Myocyte (in vitro differentiated cells): Measurements from ENCODE around the gene RBM19. TPM values are rescaled to one million over a fixed set of nuclear protein-coding genes. Genes with fewer than 3 reads are reported as not detected.

Experiments
- DNase-seq: peaks from one replicate; pipeline ENCODE4 v3.0.0-alpha.2; 2012; ENCODE audit warnings: low read depth
- total RNA-seq: library from RNA; depleted of rRNA; stranded (reverse); fragments of >200 nt; gene quantifications from 2 replicates; pipeline ENCODE4 v1.2.3, GENCODE V29; 2014

Gene RBM19
- total RNA-seq, 1 donor from 2014 or later = 21.1 TPM

DNA sequence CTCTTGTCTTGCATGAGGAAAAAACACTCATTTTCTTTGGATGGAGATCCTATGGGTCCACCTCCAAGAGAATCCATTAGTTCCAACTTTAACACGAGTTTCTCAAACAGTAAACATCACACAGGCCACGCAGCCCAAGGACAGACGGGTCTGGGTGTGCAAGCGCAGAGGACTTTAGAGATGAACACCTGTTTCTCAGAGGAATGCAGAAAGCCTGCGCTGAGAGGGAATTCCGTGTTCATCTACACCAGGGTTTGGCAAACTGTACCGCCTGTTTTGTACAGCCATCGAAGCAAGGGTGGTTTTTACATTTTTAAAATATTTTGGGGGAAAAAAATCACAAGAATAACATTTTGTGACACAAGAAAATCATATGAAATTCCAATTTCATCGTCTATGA lies 79.4 kb downstream of the RBM19 start:
- DNase-seq = no peak

- no peak for DNase-seq
Observed at GRCh38 chr12:113884392-113884791, 81.7 kb downstream of the RBM19 start.

DNA sequence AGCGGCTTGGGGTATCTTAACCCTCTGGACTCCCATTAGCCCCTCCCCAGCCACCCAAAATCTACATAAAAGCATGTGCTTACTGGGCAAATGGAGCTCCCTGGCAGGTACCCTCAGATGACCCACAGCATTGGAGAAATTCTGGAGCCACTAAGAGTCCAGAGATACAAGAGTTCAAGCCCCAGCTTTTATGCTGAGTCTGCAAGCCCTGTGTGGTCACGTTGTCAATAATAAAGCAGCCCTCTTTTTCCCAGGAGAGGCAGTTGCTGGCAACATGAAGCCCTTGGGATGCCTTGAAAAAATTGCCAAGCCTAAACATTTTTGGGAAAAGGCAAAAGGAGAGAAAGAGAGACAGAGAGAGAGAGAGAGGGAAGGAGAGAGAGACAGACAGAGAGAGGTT lies 83.4 kb downstream of the RBM19 start:
- no peak for DNase-seq

- DNase-seq = no peak
Observed at GRCh38 chr12:113880988-113881962, 84.8 kb downstream of the RBM19 start.

DNA sequence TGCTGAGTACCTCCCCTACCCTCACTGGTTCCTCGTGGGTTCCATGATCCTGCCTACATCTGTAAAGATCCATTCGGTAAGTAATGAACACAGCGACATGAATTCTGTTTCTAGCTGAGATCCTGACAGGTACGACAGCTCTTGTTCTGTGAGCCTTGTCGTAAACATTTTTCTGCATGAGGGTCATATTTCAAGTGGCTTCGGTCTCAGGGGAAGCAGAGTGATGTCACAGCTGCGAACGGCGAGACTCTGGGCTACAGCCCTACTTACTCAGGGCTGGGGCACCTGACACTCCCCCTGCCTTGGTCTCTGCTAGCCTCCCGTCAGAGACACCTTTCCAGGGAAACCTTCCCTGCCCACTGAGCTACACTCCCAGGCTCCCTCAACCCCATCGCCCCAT lies 85.8 kb downstream of the RBM19 start:
- no peak for DNase-seq

DNA sequence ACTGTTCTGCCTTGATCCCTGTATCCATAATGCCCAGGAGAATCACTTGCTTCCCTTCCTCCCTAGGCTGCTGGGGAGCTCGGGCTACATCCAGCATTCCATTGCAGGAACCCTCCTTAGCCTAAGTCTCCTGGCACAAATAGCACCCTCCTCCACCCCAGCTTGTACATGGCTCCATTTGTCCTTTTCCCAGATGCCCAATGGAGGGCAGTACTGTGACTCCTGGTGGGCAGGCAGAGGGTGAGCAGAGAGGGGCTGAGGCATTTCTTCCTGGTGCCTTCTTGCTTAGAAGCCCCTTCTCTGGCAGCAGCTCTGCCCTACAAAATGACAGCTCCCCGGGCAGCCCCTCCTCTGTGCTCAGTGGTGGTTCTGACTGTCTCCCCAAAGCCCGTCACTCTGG lies 86.5 kb downstream of the RBM19 start:
- no peak for DNase-seq

GRCh38 chr12:113877607-113878006 lies 88.5 kb downstream of the RBM19 start:
- DNase-seq = no peak

DNA sequence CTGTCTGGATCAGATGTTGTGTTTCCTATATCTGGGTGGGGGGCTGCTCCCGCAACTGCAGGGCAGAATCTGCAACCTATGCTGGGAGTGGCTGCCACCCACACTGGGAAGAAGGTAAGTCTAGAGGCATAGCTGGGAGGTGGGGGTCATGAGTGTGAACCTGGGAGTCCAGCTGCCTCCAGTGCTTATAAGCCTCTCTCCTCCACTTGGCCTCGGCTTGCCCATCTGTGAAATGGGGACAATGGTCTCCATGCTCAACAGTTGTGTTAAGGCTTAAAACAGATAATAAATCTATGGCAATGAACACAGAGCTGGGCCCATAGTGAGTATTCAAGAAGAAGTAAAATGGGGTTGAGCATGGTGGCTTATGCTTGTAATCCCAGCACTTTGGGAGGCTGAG lies 90.0 kb downstream of the RBM19 start:
- no peak for DNase-seq

DNA sequence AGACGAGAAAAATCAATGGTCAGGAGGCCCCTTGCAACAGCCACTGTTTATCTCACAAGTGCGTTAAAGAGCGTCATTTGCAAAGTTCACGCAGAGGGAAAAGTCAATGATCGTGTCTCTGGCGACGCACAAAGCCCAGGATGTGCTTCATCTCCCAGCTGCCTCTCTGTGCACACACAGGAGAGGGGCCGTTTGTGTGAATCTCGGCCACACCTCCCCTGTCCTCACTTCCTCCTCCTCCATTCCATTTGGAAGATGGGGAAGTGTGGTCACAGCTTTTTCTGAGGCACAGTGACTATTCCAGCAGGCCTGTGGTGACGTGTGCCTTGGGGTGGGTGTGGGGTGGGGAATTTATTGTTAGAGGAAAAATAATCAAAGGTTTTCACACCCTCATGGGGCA lies 90.4 kb downstream of the RBM19 start:
- DNase-seq = no peak

DNA sequence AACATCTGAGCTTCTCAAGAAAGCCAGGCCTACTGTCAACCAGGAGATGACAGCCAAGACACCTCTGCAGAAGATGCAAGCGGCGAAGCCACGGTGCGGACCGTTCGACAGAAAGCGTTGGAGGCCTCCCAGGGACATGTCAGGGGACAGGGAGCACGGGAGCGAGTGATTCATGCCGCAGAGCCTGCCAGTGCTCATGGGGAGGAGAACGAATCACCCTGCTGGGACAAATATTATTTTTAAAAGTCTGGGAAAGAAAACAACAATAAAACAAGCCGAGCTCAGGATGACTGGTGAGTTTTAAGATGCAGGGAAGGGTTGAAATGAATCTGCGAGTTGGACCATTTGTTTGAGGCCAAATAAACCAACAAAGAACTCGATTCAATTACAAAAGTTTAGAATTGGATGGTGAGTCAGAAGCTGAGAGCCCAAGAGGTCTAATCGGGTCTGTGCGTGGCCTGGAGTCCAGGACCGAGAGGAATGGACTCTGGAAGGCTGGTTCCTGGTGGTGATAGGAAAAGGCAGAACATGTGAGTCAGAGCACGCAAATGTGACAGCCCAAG lies 91.0 kb downstream of the RBM19 start:
- peak; percentile 61 for DNase-seq

DNA sequence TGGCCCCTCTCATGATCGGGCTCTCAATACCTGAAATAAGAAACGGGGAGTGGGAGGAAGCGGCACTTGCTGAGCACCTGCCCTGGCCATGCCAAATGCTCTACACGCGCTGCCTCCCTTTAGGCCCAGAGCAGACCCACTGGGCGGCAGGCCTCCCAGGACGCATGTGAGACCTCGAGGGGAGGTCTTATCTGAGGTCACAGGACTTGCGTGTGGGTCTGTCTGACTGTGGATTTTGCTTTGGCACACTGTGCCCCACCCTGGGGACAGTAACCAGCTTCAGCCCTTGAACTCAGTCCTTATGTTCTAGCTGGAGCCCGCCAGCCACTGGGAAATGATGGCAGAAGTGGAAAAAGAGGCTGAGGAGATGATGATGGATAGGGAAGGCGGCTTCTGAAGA lies 91.8 kb downstream of the RBM19 start:
- no peak for DNase-seq

DNA sequence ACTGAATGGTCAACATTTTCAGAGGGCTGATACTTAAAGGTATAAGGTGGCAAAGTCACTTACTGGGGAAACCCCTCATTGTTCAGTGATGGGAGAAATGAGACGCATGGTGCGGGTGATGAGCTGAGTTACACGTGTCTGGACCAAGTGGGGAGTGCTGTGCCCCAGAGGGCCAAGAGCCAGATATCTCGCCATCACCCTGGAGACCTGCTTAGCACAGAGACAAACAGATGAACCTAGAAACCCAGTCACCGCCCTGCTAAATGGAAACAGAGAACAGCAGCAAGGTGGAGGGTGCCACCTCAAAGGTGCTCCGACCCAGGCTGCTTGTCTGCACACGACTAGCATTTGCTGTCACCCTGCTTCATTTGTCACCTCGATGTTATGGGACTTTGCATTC lies 92.4 kb downstream of the RBM19 start:
- DNase-seq = no peak

GRCh38 chr12:113870890-113871289 lies 95.2 kb downstream of the RBM19 start:
- DNase-seq = no peak

- no peak for DNase-seq
Observed at GRCh38 chr12:113870035-113870434, 96.1 kb downstream of the RBM19 start.

DNA sequence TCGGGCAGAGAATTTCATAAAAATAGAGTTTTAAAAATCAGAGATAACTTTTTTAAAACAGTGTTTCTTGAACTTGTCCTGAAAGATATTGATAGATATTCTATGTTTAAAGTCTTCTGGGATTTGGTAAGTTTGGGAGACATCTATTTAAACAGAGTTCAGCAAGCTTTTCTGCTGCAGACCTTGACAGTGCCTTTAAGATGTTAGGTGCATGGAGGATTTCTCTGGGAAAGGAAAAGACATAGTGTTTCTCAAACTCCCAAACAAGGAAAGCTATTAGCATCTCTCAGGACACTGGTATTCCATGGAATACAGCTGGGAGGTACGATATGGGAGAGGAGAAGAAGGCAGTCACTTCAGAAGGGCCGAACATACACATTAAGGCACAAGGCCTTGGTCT lies 97.8 kb downstream of the RBM19 start:
- no peak for DNase-seq

GRCh38 chr12:113867258-113867657 lies 98.9 kb downstream of the RBM19 start:
- no peak for DNase-seq

GRCh38 chr12:113866496-113866895 lies 99.6 kb downstream of the RBM19 start:
- DNase-seq = no peak

GRCh38 chr12:113863455-113863845 lies 102.7 kb downstream of the RBM19 start:
- no peak for DNase-seq

- peak; percentile 95 for DNase-seq
Observed at GRCh38 chr12:113862590-113863454, 103.3 kb downstream of the RBM19 start.

DNA sequence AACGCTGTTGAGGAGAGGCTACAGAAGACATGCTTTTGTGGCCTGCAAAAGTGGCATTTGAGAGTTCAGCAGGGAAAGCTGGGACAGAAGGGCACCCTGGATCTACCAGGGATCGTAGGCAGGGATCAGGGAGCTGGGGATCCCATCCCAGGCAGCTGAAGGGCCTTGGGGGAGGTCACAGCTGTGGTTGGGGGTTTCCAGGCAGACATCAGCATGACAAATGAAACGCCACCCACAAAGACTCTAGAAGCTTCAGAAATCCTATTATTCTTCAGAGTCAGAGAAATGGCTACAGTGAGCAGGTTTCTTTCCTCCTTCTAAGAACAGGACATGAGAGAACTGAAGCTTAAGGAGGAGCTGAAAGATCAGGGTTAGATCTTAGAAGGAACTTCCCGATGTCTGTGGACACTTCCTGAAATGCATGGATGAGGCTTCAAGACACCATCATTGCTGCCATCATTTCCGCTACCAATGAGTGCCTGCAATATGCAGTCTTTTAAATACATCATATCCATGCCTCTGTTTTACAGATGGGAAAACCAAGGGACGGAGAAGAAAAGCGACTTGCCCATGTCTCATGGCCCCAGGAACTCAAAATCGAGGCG lies 104.3 kb downstream of the RBM19 start:
- no peak for DNase-seq

- DNase-seq = peak; percentile 74
Observed at GRCh38 chr12:113860950-113861349, 105.2 kb downstream of the RBM19 start.
